ENCODE results near the gene RBBP8NL. TPM values are rescaled to one million over a fixed set of nuclear protein-coding genes. Genes with fewer than 3 reads are reported as not detected.

Gene RBBP8NL
- total RNA-seq, 4 donors from 2014 or later: not detected

DNA sequence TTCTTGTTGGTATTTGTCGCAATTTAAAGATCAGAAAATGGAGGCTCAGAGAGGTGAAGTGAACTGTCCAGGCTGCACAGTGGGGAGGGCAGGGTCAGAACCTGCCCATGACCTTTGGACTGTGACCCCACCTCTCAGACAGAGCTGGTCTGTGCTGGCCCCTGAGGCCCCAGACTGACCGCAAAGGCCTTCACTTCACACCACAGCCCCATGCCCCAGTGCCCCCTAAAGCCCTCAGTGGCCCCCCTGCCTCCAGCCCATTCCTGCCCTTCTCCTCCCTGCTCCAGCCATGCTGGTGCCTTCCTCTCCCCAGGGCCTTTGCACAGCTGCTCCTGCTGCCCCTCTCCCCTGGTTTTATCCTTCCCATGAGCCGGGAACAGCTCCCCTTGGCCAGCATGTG, 9.4 kb upstream of the RBBP8NL start:
- no peaks in the 10 kb centered on the region for H3K9me3 ChIP-seq
- no peak overlapping the region for H3K27ac ChIP-seq
- 82 to 87% methylated on average over 3 of the region's 3 CpGs for WGBS, 2 donors
- no peaks in the 10 kb centered on the region for H3K36me3 ChIP-seq
- no peak overlapping the region for H3K4me3 ChIP-seq
- DNase-seq (ENCODE audit: low spot score in 2 of 2): no peak
- no peak for TF ChIP-seq POLR2A (IDR thresholded peaks at IDR 0.05)
- no peak for TF ChIP-seq EP300 (IDR thresholded peaks at IDR 0.05)
- TF ChIP-seq, protein P1, sequence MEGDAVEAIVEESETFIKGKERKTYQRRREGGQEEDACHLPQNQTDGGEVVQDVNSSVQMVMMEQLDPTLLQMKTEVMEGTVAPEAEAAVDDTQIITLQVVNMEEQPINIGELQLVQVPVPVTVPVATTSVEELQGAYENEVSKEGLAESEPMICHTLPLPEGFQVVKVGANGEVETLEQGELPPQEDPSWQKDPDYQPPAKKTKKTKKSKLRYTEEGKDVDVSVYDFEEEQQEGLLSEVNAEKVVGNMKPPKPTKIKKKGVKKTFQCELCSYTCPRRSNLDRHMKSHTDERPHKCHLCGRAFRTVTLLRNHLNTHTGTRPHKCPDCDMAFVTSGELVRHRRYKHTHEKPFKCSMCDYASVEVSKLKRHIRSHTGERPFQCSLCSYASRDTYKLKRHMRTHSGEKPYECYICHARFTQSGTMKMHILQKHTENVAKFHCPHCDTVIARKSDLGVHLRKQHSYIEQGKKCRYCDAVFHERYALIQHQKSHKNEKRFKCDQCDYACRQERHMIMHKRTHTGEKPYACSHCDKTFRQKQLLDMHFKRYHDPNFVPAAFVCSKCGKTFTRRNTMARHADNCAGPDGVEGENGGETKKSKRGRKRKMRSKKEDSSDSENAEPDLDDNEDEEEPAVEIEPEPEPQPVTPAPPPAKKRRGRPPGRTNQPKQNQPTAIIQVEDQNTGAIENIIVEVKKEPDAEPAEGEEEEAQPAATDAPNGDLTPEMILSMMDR (IDR thresholded peaks at IDR 0.05): no peak
- peaks cover 0 to 58% of the 10 kb centered on the region in 2 donors for H3K27me3 ChIP-seq
- H3K4me1 ChIP-seq: peaks cover 0 to 7% (median 0%) of the 10 kb centered on the region in 4 donors

DNA sequence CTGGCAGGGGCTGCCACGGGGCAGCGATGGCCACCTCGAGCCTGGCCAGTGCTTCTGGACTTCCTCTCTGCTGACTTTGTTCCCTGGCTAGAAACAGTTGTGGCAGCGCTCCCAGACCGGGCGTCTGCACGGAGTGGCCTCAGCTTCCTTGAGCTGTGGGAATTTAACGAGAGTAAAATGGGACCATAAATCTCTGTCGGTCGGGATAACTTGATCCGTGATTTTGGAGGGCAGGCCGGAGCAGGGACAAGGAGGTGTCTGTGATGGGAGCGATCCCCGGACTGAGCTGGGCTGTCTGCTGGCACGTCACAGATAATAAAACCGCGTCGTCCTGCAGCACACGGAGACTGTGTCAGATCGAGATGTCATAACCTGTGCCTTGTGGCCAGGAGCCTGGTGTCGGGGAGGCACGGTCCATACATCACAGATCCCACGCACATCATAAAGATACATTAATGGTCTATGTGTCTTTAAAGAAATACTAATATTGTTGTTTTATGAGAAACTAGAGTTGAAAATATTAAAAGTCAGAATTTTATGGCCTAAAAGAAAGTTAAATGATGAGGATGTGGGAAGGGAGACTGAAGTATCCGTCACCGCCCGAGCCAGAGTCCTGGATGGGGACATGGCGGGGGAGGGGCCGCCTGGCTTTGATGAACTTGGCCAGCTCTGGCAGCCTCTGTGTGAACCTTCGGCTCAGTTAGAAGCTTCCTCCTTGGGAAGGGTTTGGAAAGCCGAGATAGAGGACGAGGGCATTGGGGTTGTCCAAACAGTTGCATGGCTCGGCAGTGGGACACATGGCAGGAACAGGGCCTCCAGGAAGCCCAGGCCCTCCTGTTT, 6.5 kb upstream of the RBBP8NL start:
- H3K27me3 ChIP-seq: peaks cover 0 to 58% of the 10 kb centered on the region in 2 donors
- no peak overlapping the region for H3K27ac ChIP-seq
- H3K9me3 ChIP-seq: no peaks in the 10 kb centered on the region
- no peaks in the 10 kb centered on the region for H3K36me3 ChIP-seq
- DNase-seq (ENCODE audit: low spot score in 2 of 2): no peak
- WGBS, 2 donors: 24 to 26% methylated on average over 32 of the region's 32 CpGs
- TF ChIP-seq, protein P1 (IDR thresholded peaks at IDR 0.05): no peak
- TF ChIP-seq POLR2A (IDR thresholded peaks at IDR 0.05): no peak
- TF ChIP-seq EP300 (IDR thresholded peaks at IDR 0.05): no peak
- peaks cover 0 to 7% (median 0%) of the 10 kb centered on the region in 4 donors for H3K4me1 ChIP-seq
- H3K4me3 ChIP-seq: no peak overlapping the region

DNA sequence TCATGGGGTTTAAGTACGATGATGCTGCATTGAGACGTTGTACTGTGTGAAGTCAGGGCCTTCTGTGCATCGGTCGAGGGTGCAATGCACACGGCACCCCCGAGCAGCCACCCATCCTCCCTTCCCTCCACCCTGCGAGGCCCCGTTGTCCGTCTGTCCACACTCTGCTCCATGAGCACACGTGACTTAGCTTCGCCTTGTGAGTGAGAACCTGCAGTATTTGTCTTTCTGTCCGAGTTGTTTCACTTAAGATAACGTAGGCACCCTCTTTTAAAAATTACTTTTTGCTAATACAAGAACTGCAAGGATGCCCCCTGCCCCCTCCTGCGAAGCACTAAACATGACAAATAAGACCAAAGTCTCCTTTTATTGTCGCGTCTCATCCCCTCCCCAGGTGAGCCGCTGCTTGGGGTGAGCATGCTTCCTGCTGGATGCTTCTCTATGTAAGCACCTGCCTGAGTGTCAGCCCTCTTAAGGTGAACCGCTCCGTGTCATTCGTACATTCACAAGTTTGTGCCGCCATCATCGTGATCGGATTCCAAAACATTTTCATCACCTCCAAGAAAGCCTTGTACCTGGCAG, 3.6 kb upstream of the RBBP8NL start:
- Histone ChIP-seq H3K9me3 (no peaks in the 10 kb centered on the region), H3K4me1 (peaks cover 0 to 7% (median 0%) of the 10 kb centered on the region in 4 donors), H3K27me3 (peaks cover 0 to 60% of the 10 kb centered on the region in 2 donors), H3K27ac (no peak overlapping the region), H3K4me3 (no peak overlapping the region), H3K36me3 (no peaks in the 10 kb centered on the region)
- TF ChIP-seq EP300 (IDR thresholded peaks at IDR 0.05) (no peak), POLR2A (IDR thresholded peaks at IDR 0.05) (no peak)
- TF ChIP-seq, protein P1 (IDR thresholded peaks at IDR 0.05): no peak
- WGBS, 2 donors: 68 to 74% methylated on average over 23 of the region's 23 CpGs
- no peak for DNase-seq (ENCODE audit: low spot score in 2 of 2)

DNA sequence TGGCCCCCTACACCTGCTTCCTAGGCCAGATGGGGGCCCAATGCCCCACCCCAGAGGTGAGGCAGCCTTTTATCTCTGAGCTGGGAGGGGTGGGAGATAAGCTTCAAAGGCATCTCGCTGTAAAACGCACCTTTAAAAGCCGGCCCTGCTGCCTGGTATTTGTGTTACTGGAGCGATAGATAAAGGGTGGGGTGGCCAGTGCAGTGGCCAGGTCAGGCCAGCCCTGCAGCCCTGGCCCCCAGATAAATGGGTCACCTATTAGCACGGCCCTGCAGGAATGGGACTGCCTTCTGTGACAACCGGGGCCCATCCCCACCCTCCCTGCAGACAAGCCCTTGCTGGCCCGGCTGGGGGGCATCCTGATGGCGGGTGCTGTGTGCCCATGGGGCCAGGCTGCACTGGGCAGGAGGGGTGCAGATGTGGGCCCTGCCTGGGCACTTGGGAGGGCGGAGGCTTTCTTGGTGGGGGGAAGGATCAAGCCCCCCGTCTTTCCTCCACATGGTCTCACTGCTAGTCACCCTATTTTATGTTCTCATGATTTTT, 3.0 kb upstream of the RBBP8NL start:
- H3K9me3 ChIP-seq: no peaks in the 10 kb centered on the region
- H3K4me3 ChIP-seq: no peak overlapping the region
- peaks cover 0 to 7% (median 0%) of the 10 kb centered on the region in 4 donors for H3K4me1 ChIP-seq
- H3K27me3 ChIP-seq: peaks cover 0 to 58% of the 10 kb centered on the region in 2 donors
- no peak overlapping the region for H3K27ac ChIP-seq
- no peak for DNase-seq (ENCODE audit: low spot score in 2 of 2)
- H3K36me3 ChIP-seq: no peaks in the 10 kb centered on the region
- WGBS, 2 donors: 72 to 73% methylated on average over 9 of the region's 10 CpGs
- TF ChIP-seq POLR2A (IDR thresholded peaks at IDR 0.05) (no peak), EP300 (IDR thresholded peaks at IDR 0.05) (no peak)
- TF ChIP-seq, protein P1 (IDR thresholded peaks at IDR 0.05): no peak

All from tibial nerve (tissue), 4 donors.